ENCODE data around the gene ASF1A. TPM values are rescaled to one million over a fixed set of nuclear protein-coding genes. Genes with fewer than 3 reads are reported as not detected.

ASF1A gene
- total RNA-seq, 1 donor: 11.2 TPM

GRCh38 chr6:118894425-118895260, 691 bp downstream of the ASF1A start:
- Histone ChIP-seq H3K27me3 (ENCODE audit: insufficient read depth, low read length) (no peaks in the 10 kb centered on the region), H3K4me1 (ENCODE audit: insufficient read depth, low read length) (peaks cover 55% of the 10 kb centered on the region), H3K9me3 (ENCODE audit: low read depth, low read length) (no peaks in the 10 kb centered on the region), H3K4me3 (ENCODE audit: low read length) (peak overlapping the region; percentile 89)

DNA sequence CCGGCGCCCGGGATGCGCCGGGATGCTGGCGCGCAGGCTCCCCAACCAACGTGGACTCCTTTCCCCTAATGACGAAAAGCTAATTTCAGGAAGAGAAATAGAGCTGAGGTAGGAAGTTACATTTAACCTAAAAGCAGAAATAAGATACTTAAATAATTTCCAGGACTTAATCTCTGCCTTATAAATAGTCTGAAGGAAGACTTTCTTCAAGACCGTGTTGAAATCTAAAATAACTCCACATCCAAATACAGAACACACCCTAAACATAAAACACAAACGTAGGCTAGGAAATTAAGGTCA, 1.3 kb downstream of the ASF1A start:
- Histone ChIP-seq H3K4me3 (ENCODE audit: low read length) (peak overlapping the region; percentile 89), H3K4me1 (ENCODE audit: insufficient read depth, low read length) (peaks cover 55% of the 10 kb centered on the region), H3K9me3 (ENCODE audit: low read depth, low read length) (no peaks in the 10 kb centered on the region), H3K27me3 (ENCODE audit: insufficient read depth, low read length) (no peaks in the 10 kb centered on the region)

GRCh38 chr6:118895859-118896258, 1.9 kb downstream of the ASF1A start:
- H3K4me1 ChIP-seq (ENCODE audit: insufficient read depth, low read length): peaks cover 57% of the 10 kb centered on the region
- H3K9me3 ChIP-seq (ENCODE audit: low read depth, low read length): no peaks in the 10 kb centered on the region
- H3K4me3 ChIP-seq (ENCODE audit: low read length): no peak overlapping the region
- no peaks in the 10 kb centered on the region for H3K27me3 ChIP-seq (ENCODE audit: insufficient read depth, low read length)

DNA sequence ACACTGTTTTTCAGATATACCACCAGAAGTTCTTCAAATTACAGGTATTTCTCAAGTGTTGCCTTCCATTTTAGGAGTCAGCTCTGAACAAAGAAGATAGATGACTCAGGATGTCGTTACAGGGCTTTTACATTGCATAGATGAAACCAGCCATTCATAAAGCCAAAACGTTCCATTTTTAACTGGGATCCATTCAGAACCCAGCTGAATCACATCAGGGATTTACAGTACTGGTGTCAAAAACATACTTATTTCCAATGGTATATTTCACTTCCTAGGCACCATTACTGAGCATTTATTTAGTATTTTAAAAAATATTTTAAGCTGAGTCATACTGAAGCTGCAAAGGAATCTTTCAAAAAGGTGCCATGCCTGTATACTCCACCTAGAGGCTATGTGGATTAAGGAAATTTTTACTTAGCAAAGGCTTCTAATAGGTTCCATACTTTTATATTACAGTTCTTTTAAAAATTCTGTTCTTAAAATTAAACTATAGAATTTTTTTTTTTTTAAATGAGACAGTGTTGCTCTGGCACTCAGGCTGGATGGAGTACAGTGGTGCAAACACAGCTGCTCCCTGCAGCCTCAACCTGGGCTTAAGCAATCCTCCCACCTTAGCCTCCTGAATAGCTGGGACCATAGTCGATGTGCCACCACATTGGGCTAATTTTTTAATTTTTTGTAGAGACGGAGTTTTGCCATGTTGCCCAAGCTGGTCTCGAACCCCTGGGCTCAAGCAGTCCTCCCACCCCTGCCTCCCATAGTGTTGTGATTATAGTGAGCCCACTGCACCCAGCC, 2.6 kb downstream of the ASF1A start:
- no peaks in the 10 kb centered on the region for H3K9me3 ChIP-seq (ENCODE audit: low read depth, low read length)
- H3K4me3 ChIP-seq (ENCODE audit: low read length): no peak overlapping the region
- no peaks in the 10 kb centered on the region for H3K27me3 ChIP-seq (ENCODE audit: insufficient read depth, low read length)
- H3K4me1 ChIP-seq (ENCODE audit: insufficient read depth, low read length): peaks cover 50% of the 10 kb centered on the region

DNA sequence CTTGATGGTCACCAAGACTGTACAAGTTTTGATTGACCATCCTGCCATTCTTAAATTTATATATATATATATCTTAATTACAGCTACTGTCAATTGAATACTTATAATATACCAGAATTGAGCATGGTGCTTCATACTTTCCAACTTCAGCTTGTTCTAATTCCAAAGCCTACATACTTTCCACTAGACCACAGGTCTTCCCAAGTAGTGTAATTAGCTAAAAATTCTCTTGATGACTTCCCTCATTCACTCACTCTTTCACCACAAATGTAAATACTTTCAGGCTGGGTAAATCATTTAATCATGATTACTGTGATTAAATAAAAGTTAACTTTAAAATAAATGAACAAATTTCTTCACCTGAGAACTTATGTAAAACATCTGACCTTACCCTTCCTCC, 3.4 kb downstream of the ASF1A start:
- no peaks in the 10 kb centered on the region for H3K9me3 ChIP-seq (ENCODE audit: low read depth, low read length)
- no peaks in the 10 kb centered on the region for H3K27me3 ChIP-seq (ENCODE audit: insufficient read depth, low read length)
- H3K4me1 ChIP-seq (ENCODE audit: insufficient read depth, low read length): peaks cover 41% of the 10 kb centered on the region
- H3K4me3 ChIP-seq (ENCODE audit: low read length): no peak overlapping the region

DNA sequence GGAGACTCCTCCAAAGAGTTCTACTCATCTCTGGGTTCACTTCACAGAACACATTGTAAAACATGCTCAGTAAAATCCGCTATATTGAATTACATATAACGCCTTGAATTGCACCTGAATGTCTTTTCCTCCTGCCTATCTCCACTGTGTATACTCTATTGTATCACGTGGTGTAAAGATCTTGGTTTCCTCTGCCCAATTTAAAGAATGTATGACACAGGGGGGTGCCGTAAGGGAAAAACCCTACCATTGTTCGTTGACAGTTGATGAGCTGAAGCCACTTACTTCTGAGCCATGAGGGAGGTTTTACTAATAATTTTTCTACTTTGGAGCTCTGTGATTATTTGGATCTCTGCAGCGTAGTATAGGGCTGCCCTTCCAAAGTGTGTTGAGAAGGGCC, 6.0 kb downstream of the ASF1A start:
- no peaks in the 10 kb centered on the region for H3K27me3 ChIP-seq (ENCODE audit: insufficient read depth, low read length)
- no peaks in the 10 kb centered on the region for H3K9me3 ChIP-seq (ENCODE audit: low read depth, low read length)
- peaks cover 33% of the 10 kb centered on the region for H3K4me1 ChIP-seq (ENCODE audit: insufficient read depth, low read length)
- H3K4me3 ChIP-seq (ENCODE audit: low read length): no peak overlapping the region

GRCh38 chr6:118902726-118903125, 8.8 kb downstream of the ASF1A start:
- H3K4me3 ChIP-seq (ENCODE audit: low read length): no peak overlapping the region
- H3K27me3 ChIP-seq (ENCODE audit: insufficient read depth, low read length): no peaks in the 10 kb centered on the region
- no peaks in the 10 kb centered on the region for H3K9me3 ChIP-seq (ENCODE audit: low read depth, low read length)
- H3K4me1 ChIP-seq (ENCODE audit: insufficient read depth, low read length): peaks cover 21% of the 10 kb centered on the region

DNA sequence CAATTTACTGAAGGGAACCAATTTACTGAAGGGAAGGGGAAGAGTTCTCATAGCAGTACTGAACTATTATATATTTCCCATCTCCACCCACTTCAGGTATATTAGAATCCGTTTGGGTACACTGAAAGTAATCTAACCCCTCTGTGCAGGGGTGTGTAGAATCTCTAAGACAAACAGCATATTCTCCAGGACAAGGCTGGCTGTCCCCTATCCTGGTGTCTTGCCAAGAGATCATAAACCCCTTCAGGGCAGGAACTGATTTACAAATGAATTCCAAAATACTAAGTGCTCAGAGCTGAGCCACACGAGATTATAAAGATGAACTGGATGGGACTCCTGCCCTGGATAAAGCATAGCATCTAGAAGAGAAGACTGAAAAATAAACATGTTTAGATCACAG, 9.2 kb downstream of the ASF1A start:
- Histone ChIP-seq H3K4me3 (ENCODE audit: low read length) (no peak overlapping the region), H3K9me3 (ENCODE audit: low read depth, low read length) (no peaks in the 10 kb centered on the region), H3K27me3 (ENCODE audit: insufficient read depth, low read length) (no peaks in the 10 kb centered on the region), H3K4me1 (ENCODE audit: insufficient read depth, low read length) (peaks cover 21% of the 10 kb centered on the region)

- Histone ChIP-seq H3K27me3 (ENCODE audit: insufficient read depth, low read length) (no peaks in the 10 kb centered on the region), H3K4me1 (ENCODE audit: insufficient read depth, low read length) (peaks cover 17% of the 10 kb centered on the region), H3K4me3 (ENCODE audit: low read length) (no peak overlapping the region), H3K9me3 (ENCODE audit: low read depth, low read length) (no peaks in the 10 kb centered on the region)
Observed at GRCh38 chr6:118903691-118904090, 9.7 kb downstream of the ASF1A start.

- Histone ChIP-seq H3K27me3 (ENCODE audit: insufficient read depth, low read length) (no peaks in the 10 kb centered on the region), H3K9me3 (ENCODE audit: low read depth, low read length) (no peaks in the 10 kb centered on the region), H3K4me1 (ENCODE audit: insufficient read depth, low read length) (peaks cover 4% of the 10 kb centered on the region), H3K4me3 (ENCODE audit: low read length) (no peak overlapping the region)
Observed at GRCh38 chr6:118905084-118905483, 11.1 kb downstream of the ASF1A start.

GRCh38 chr6:118905851-118906250, 11.9 kb downstream of the ASF1A start:
- H3K27me3 ChIP-seq (ENCODE audit: insufficient read depth, low read length): no peaks in the 10 kb centered on the region
- no peak overlapping the region for H3K4me3 ChIP-seq (ENCODE audit: low read length)
- H3K4me1 ChIP-seq (ENCODE audit: insufficient read depth, low read length): no peaks in the 10 kb centered on the region
- no peaks in the 10 kb centered on the region for H3K9me3 ChIP-seq (ENCODE audit: low read depth, low read length)

- no peak overlapping the region for H3K4me3 ChIP-seq (ENCODE audit: low read length)
- H3K4me1 ChIP-seq (ENCODE audit: insufficient read depth, low read length): no peaks in the 10 kb centered on the region
- no peaks in the 10 kb centered on the region for H3K27me3 ChIP-seq (ENCODE audit: insufficient read depth, low read length)
- H3K9me3 ChIP-seq (ENCODE audit: low read depth, low read length): no peaks in the 10 kb centered on the region
Observed at GRCh38 chr6:118908441-118908840, 14.5 kb downstream of the ASF1A start.

GRCh38 chr6:118912646-118913045, 18.7 kb downstream of the ASF1A start:
- Histone ChIP-seq H3K9me3 (ENCODE audit: low read depth, low read length) (no peaks in the 10 kb centered on the region), H3K27me3 (ENCODE audit: insufficient read depth, low read length) (no peaks in the 10 kb centered on the region), H3K4me1 (ENCODE audit: insufficient read depth, low read length) (no peaks in the 10 kb centered on the region), H3K4me3 (ENCODE audit: low read length) (no peak overlapping the region)

DNA sequence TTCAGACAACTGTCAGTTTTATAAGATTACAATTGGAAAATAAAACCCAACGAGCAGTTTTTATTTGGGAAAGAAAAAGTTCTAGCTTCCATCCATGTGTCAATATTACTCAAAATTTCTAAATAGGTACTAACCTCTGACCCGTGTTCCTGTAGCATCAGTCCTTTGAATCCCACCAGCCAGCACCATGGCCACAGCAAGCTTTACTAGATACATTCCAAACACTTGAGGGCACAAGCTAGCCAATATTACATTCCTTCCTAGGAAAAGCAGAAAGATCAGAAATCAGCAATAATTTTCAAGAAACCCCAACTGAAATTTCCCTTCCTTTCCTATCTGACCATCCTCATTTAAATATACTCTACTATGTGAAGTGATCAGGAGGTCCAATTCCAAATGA, 19.2 kb downstream of the ASF1A start:
- no peaks in the 10 kb centered on the region for H3K4me1 ChIP-seq (ENCODE audit: insufficient read depth, low read length)

GRCh38 chr6:118914598-118914997, 20.6 kb downstream of the ASF1A start:
- Histone ChIP-seq H3K27me3 (ENCODE audit: insufficient read depth, low read length) (no peaks in the 10 kb centered on the region), H3K4me1 (ENCODE audit: insufficient read depth, low read length) (no peaks in the 10 kb centered on the region), H3K4me3 (ENCODE audit: low read length) (no peak overlapping the region), H3K9me3 (ENCODE audit: low read depth, low read length) (no peaks in the 10 kb centered on the region)

More for the DNA sequence above, 19.2 kb downstream of the ASF1A start:
- Histone ChIP-seq H3K27me3 (ENCODE audit: insufficient read depth, low read length) (no peaks in the 10 kb centered on the region), H3K9me3 (ENCODE audit: low read depth, low read length) (no peaks in the 10 kb centered on the region), H3K4me3 (ENCODE audit: low read length) (no peak overlapping the region)

All from mononuclear cell (primary cell).